ENCODE data around the gene TWIST2.

DNA sequence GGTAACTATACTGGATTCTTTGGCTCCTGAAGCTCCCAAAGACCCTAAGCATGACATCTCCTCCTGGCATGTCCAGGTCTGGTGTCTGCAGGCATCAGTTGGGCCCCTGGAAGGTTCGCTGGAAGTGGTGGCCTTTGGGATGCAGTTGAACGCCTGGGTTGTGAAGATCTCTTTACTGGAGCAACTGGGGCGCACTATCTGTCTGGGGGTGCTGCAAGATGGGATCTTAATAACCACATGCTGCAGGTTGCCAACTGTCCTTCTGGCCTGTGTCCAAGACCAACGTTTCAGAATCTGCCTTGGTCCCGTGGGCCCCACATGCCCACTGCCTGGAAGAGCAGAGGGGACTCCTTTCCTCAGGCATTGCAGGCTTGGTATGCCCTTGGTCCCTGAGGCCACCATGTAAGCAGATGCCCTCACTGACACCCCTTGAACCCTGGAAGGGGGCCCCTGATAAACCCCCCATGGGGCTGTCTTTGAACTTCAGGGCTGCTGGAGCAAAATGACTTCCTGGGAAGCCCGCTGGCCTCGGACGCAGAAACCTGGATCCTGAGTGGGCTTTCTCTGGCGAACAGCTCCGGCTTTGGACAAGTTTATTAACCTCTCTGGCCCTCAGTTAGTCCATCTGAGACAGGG lies 101.9 kb downstream of the TWIST2 start:
- TF ChIP-seq, protein P1, sequence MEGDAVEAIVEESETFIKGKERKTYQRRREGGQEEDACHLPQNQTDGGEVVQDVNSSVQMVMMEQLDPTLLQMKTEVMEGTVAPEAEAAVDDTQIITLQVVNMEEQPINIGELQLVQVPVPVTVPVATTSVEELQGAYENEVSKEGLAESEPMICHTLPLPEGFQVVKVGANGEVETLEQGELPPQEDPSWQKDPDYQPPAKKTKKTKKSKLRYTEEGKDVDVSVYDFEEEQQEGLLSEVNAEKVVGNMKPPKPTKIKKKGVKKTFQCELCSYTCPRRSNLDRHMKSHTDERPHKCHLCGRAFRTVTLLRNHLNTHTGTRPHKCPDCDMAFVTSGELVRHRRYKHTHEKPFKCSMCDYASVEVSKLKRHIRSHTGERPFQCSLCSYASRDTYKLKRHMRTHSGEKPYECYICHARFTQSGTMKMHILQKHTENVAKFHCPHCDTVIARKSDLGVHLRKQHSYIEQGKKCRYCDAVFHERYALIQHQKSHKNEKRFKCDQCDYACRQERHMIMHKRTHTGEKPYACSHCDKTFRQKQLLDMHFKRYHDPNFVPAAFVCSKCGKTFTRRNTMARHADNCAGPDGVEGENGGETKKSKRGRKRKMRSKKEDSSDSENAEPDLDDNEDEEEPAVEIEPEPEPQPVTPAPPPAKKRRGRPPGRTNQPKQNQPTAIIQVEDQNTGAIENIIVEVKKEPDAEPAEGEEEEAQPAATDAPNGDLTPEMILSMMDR (IDR thresholded peaks at IDR 0.05): no peak
- no peak for TF ChIP-seq POLR2A (IDR thresholded peaks at IDR 0.05)
